Keratinocyte (primary cell): Measurements from ENCODE around the gene NPFFR2. TPM values are rescaled to one million over a fixed set of nuclear protein-coding genes. Genes with fewer than 3 reads are reported as not detected.

Experiments
- DNase-seq: peaks from one replicate; pipeline ENCODE4 v3.0.0-alpha.2; 2011; ENCODE audit warnings: low read depth, missing footprints, low spot score
- FAIRE-seq: peaks from 2 replicates; lab custom pipeline; 2011; peaks lifted over from hg19 to GRCh38; lab: Jason Lieb, UNC
- H2AFZ ChIP-seq: 2 replicates; pipeline ENCODE4 v1.6.0; 2012; ENCODE audit warnings: low read length, control low read depth, inconsistent platforms; ENCODE audit not compliant: control insufficient read depth
- H3K27ac ChIP-seq: 2 replicates; pipeline ENCODE4 v1.5.1; 2011; ENCODE audit warnings: low read length; ENCODE audit not compliant: control insufficient read depth, insufficient read depth
- H3K27me3 ChIP-seq: 3 replicates; pipeline ENCODE4 v1.6.0; 2011; ENCODE audit warnings: low read length; ENCODE audit not compliant: control insufficient read depth, insufficient read depth; ENCODE audit errors: extremely low read depth
- H3K36me3 ChIP-seq, 2 experiments: 2 replicates in 1 of 2; 3 replicates in 1 of 2; pipeline ENCODE4 v1.5.1; 2011; ENCODE audit warnings: low read length in 2 of 2, mild to moderate bottlenecking in 1 of 2; ENCODE audit not compliant: control insufficient read depth in 2 of 2, insufficient read depth in 2 of 2; ENCODE audit errors: extremely low read depth in 1 of 2
- H3K4me1 ChIP-seq: 3 replicates; pipeline ENCODE4 v1.5.1; 2011; ENCODE audit warnings: low read length; ENCODE audit not compliant: control insufficient read depth, insufficient read depth; ENCODE audit errors: extremely low read depth
- H3K4me2 ChIP-seq: 3 replicates; pipeline ENCODE4 v1.6.0; 2011; ENCODE audit warnings: low read depth, low read length; ENCODE audit not compliant: control insufficient read depth, insufficient read depth; ENCODE audit errors: extremely low read depth
- H3K4me3 ChIP-seq, 3 experiments: fragments of 200-600 bp in 1 of 3; sonication (generic) in 1 of 3; 2 replicates in 2 of 3; 3 replicates in 1 of 3; pipeline ENCODE4 v1.5.1; 2011 to 2016; ENCODE audit warnings: low read length in 3 of 3, mild to moderate bottlenecking in 3 of 3, control low read depth in 2 of 3, inconsistent platforms in 1 of 3, low read depth in 1 of 3, mixed read lengths in 1 of 3, mixed run types in 1 of 3, moderate library complexity in 1 of 3; ENCODE audit not compliant: control insufficient read depth in 2 of 3, insufficient read depth in 2 of 3; ENCODE audit errors: extremely low read depth in 1 of 3
- H3K79me2 ChIP-seq: 2 replicates; pipeline ENCODE4 v1.6.0; 2012; ENCODE audit warnings: low read length; ENCODE audit not compliant: control insufficient read depth, insufficient read depth
- H3K9ac ChIP-seq: 3 replicates; pipeline ENCODE4 v1.6.0; 2011; ENCODE audit warnings: low read length; ENCODE audit not compliant: control insufficient read depth, insufficient read depth; ENCODE audit errors: extremely low read depth
- H3K9me1 ChIP-seq: 3 replicates; pipeline ENCODE4 v1.6.0; 2011; ENCODE audit warnings: low read length; ENCODE audit not compliant: control insufficient read depth, insufficient read depth; ENCODE audit errors: extremely low read depth
- H3K9me3 ChIP-seq: 2 replicates; pipeline ENCODE4 v1.5.1; 2012; ENCODE audit warnings: low read depth, low read length; ENCODE audit not compliant: control insufficient read depth
- H4K20me1 ChIP-seq: 3 replicates; pipeline ENCODE4 v1.6.0; 2011; ENCODE audit warnings: low read length; ENCODE audit not compliant: control insufficient read depth, insufficient read depth; ENCODE audit errors: extremely low read depth
- CTCF ChIP-seq, 3 experiments: IDR thresholded peaks in 1 of 3; conservative IDR thresholded peaks in 1 of 3; optimal IDR thresholded peaks in 1 of 3; 2 replicates in 2 of 3; 3 replicates in 1 of 3; pipeline versions ENCODE3 to v1.5.1; 2011; ENCODE audit warnings: low read length in 3 of 3, mild to moderate bottlenecking in 3 of 3, moderate library complexity in 2 of 3, control low read depth in 1 of 3, inconsistent platforms in 1 of 3; ENCODE audit not compliant: insufficient read depth in 2 of 3; ENCODE audit errors: extremely low read depth in 1 of 3
- EZH2 ChIP-seq: IDR thresholded peaks from one replicate; pipeline ENCODE4 v1.6.1; 2012; ENCODE audit warnings: inconsistent platforms, mild to moderate bottlenecking, low read length, moderate library complexity
- dilution Hi-C: fragments of 300-500 bp; cut with MboI; formaldehyde crosslinking; loops from one replicate; pipeline ENCODE4 v1.7.0; 2020; ENCODE audit warnings: low sequenced_read_pairs; ENCODE audit not compliant: extremely low pct_ligation_motif_present
- polyA plus RNA-seq, 5 experiments: library from polyadenylated mRNA; depleted of rRNA in 3 of 5; stranded (reverse) in 3 of 5; stranded (forward) in 1 of 5; unstranded in 1 of 5; fragments of >200 nt; gene quantifications; 1 replicate in 1 of 5; 2 replicates in 3 of 5; 3 replicates in 1 of 5; pipeline versions ENCODE4 v1.2.1 to v1.2.3, GENCODE V29; 2011 to 2012; ENCODE audit warnings: missing spikeins in 2 of 5, low read depth in 1 of 5, low replicate concordance in 1 of 5

The NPFFR2 gene
- polyA plus RNA-seq, 1 donor (not counting 4 experiments of a cell fraction or from before 2014, with no cell fraction given): not detected

- H3K4me1 ChIP-seq: no peaks in the 10 kb centered on the region
- H3K4me2 ChIP-seq: no peak overlapping the region
- H3K4me3 ChIP-seq: no peak overlapping the region
- H3K27ac ChIP-seq: no peak overlapping the region
- no peak for FAIRE-seq
- no peaks in the 10 kb centered on the region for H3K36me3 ChIP-seq
- DNase-seq: no peak
- no peaks in the 10 kb centered on the region for H4K20me1 ChIP-seq
- no peaks in the 10 kb centered on the region for H3K27me3 ChIP-seq
- H3K79me2 ChIP-seq: no peaks in the 10 kb centered on the region
- H3K9me3 ChIP-seq: no peaks in the 10 kb centered on the region
- H2AFZ ChIP-seq: no peak overlapping the region
- no peak for TF ChIP-seq EZH2
- TF ChIP-seq CTCF (optimal IDR thresholded peaks at IDR 0.05 in 1 of 3, IDR thresholded peaks at IDR 0.05 in 1 of 3, conservative IDR thresholded peaks at IDR 0.05 in 1 of 3; ENCODE audit: extremely low read depth in 1 of 3, insufficient read depth in 2 of 3, low read length in 3 of 3): no peak
- no peaks in the 10 kb centered on the region for H3K9me1 ChIP-seq
- dilution Hi-C loops: no loop called here
- no peak overlapping the region for H3K9ac ChIP-seq
Observed at GRCh38 chr4:72073816-72074215, 42.0 kb downstream of the NPFFR2 start.

- Histone ChIP-seq H3K9me3 (no peaks in the 10 kb centered on the region), H3K79me2 (no peaks in the 10 kb centered on the region), H3K9me1 (no peaks in the 10 kb centered on the region), H3K36me3 (no peaks in the 10 kb centered on the region), H3K27ac (no peak overlapping the region), H3K4me3 (no peak overlapping the region), H3K4me2 (no peak overlapping the region), H3K4me1 (no peaks in the 10 kb centered on the region), H4K20me1 (no peaks in the 10 kb centered on the region), H2AFZ (no peak overlapping the region), H3K27me3 (no peaks in the 10 kb centered on the region), H3K9ac (no peak overlapping the region)
- dilution Hi-C loops: no loop called here
- TF ChIP-seq EZH2 (no peak), CTCF (optimal IDR thresholded peaks at IDR 0.05 in 1 of 3, IDR thresholded peaks at IDR 0.05 in 1 of 3, conservative IDR thresholded peaks at IDR 0.05 in 1 of 3; ENCODE audit: extremely low read depth in 1 of 3, insufficient read depth in 2 of 3, low read length in 3 of 3) (no peak)
- no peak for DNase-seq
- FAIRE-seq: no peak
Observed at GRCh38 chr4:72076562-72076961, 44.8 kb downstream of the NPFFR2 start.
